Caco-2 (cell line): ENCODE results near the gene C20orf96. TPM values are rescaled to one million over a fixed set of nuclear protein-coding genes. Genes with fewer than 3 reads are reported as not detected.

Experiments used
- BruUV-seq: library from RNA; stranded (reverse); fragments of 400-500 nt; replicated peaks from 2 replicates; lab custom pipeline; 2021; lab: Mats Ljungman, UMichigan
- CTCF ChIA-PET: fragments of 300-600 bp; sonication (Branson Sonifier 250); formaldehyde crosslinking; loops from one replicate; lab custom pipeline; 2022; ENCODE audit warnings: antibody characterized with exemption; lab: Charles Lee
- POLR2A ChIA-PET: fragments of 300-600 bp; sonication (Branson Sonifier 250); formaldehyde crosslinking; loops from one replicate; lab custom pipeline; 2022; ENCODE audit warnings: antibody characterized with exemption; lab: Charles Lee
- DNase-seq, 2 experiments: peaks; one replicate each; pipeline versions ENCODE4 v3.0.0 to v3.0.0-alpha.2; 2020 to 2022
- H3K27me3 ChIP-seq: replicated peaks from 2 replicates; pipeline ENCODE4 v1.6.0; 2011; ENCODE audit warnings: low read length; ENCODE audit not compliant: control insufficient read depth, insufficient read depth
- H3K36me3 ChIP-seq: 2 replicates; pipeline ENCODE4 v1.5.1; 2011; ENCODE audit warnings: low read length; ENCODE audit not compliant: control insufficient read depth, insufficient read depth
- H3K4me1 ChIP-seq: fragments of 250-450 bp; sonication (Bioruptor Pico); 2 replicates; pipeline ENCODE4 v1.5.1; 2020; ENCODE audit warnings: mild to moderate bottlenecking
- H3K4me3 ChIP-seq: 2 replicates; pipeline ENCODE4 v1.5.1; 2011; ENCODE audit warnings: low read depth, mild to moderate bottlenecking, control low read depth, low read length
- H3K9me3 ChIP-seq: fragments of 250-450 bp; sonication (Bioruptor Pico); 2 replicates; pipeline ENCODE4 v1.5.1; 2020; ENCODE audit warnings: mild to moderate bottlenecking, moderate library complexity
- H3K27ac Mint-ChIP-seq: one replicate; pipeline ENCODE4 v1.8.0; 2022; ENCODE audit warnings: mixed read lengths; ENCODE audit not compliant: unreplicated experiment
- H3K27me3 Mint-ChIP-seq: one replicate; pipeline ENCODE4 v1.8.0; 2022; ENCODE audit warnings: mixed read lengths; ENCODE audit not compliant: insufficient read depth, unreplicated experiment
- H3K36me3 Mint-ChIP-seq: one replicate; pipeline ENCODE4 v1.8.0; 2022; ENCODE audit warnings: mild to moderate bottlenecking, mixed read lengths; ENCODE audit not compliant: insufficient read depth, unreplicated experiment
- H3K4me1 Mint-ChIP-seq: one replicate; pipeline ENCODE4 v1.8.0; 2022; ENCODE audit warnings: low read depth, mixed read lengths; ENCODE audit not compliant: unreplicated experiment
- H3K4me3 Mint-ChIP-seq: one replicate; pipeline ENCODE4 v1.8.0; 2022; ENCODE audit warnings: mild to moderate bottlenecking, moderate library complexity, mixed read lengths; ENCODE audit not compliant: unreplicated experiment
- H3K9me3 Mint-ChIP-seq: one replicate; pipeline ENCODE4 v1.8.0; 2022; ENCODE audit warnings: mixed read lengths; ENCODE audit not compliant: unreplicated experiment
- intact Hi-C: fragments of 100-400 bp; cut with micrococcal nuclease; formaldehyde crosslinking; loops from one replicate; pipeline ENCODE4 v1.10.0; 2022; ENCODE audit not compliant: unreplicated experiment
- total RNA-seq: library from RNA; stranded (reverse); gene quantifications from 2 replicates; pipeline ENCODE4 v1.2.3, GENCODE V29; 2022
- TF ChIP-seq, protein P1 (sequence below), 2 experiments: fragments of 200-600 bp in 1 of 2; IDR thresholded peaks; 1 replicate in 1 of 2; 2 replicates in 1 of 2; pipeline versions ENCODE4 v1.5.1 to v1.8.0; 2011 to 2022; ENCODE audit warnings: antibody characterized with exemption in 1 of 2, control low read depth in 1 of 2, inconsistent platforms in 1 of 2, low read depth in 1 of 2, low read length in 1 of 2, mild to moderate bottlenecking in 1 of 2, moderate library complexity in 1 of 2; ENCODE audit not compliant: insufficient read depth in 1 of 2, severe bottlenecking in 1 of 2, unreplicated experiment in 1 of 2

Gene C20orf96
- total RNA-seq, 1 experiment from 2014 or later = 11.5 TPM

DNA sequence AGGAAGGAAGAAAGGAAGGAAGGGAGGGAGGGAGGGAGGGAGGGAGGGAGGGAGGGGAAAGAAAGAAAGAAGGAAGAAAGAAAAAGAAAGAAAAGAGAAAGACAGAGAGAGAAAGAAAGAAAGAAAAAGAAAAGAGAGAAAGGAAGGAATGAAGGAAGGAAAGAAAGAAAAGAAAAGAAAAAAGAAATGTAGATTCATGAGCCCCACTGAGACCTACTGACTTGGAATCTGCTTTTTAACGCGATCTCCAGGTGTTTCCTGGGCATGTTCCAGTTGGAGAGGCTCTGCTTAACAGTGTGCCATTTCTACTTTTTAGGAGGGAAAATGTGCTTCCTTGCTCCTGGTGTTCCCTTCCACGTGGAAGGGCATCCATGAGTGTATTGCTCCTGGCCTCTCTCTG lies 16.7 kb downstream of the C20orf96 start:
- Mint-ChIP-seq H3K27me3 (no peaks in the 10 kb centered on the region), H3K27ac (no peak overlapping the region), H3K4me3 (no peak overlapping the region), H3K36me3 (peaks cover 15% of the 10 kb centered on the region), H3K9me3 (no peaks in the 10 kb centered on the region), H3K4me1 (no peaks in the 10 kb centered on the region)
- CTCF ChIA-PET = no interaction called here
- H3K27me3 ChIP-seq = no peaks in the 10 kb centered on the region
- H3K4me1 ChIP-seq = no peaks in the 10 kb centered on the region
- POLR2A ChIA-PET = no interaction called here
- H3K4me3 ChIP-seq = no peak overlapping the region
- peak in 1 of 2 experiments; percentile 3 for DNase-seq
- BruUV-seq = no TSS peak
- TF ChIP-seq, protein P1, sequence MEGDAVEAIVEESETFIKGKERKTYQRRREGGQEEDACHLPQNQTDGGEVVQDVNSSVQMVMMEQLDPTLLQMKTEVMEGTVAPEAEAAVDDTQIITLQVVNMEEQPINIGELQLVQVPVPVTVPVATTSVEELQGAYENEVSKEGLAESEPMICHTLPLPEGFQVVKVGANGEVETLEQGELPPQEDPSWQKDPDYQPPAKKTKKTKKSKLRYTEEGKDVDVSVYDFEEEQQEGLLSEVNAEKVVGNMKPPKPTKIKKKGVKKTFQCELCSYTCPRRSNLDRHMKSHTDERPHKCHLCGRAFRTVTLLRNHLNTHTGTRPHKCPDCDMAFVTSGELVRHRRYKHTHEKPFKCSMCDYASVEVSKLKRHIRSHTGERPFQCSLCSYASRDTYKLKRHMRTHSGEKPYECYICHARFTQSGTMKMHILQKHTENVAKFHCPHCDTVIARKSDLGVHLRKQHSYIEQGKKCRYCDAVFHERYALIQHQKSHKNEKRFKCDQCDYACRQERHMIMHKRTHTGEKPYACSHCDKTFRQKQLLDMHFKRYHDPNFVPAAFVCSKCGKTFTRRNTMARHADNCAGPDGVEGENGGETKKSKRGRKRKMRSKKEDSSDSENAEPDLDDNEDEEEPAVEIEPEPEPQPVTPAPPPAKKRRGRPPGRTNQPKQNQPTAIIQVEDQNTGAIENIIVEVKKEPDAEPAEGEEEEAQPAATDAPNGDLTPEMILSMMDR (IDR thresholded peaks at IDR 0.05; ENCODE audit: insufficient read depth in 1 of 2, low read depth in 1 of 2, low read length in 1 of 2, severe bottlenecking in 1 of 2, unreplicated experiment in 1 of 2) = no peak
- no peaks in the 10 kb centered on the region for H3K9me3 ChIP-seq
- intact Hi-C loops = no loop called here
- H3K36me3 ChIP-seq = peaks cover 2% of the 10 kb centered on the region

DNA sequence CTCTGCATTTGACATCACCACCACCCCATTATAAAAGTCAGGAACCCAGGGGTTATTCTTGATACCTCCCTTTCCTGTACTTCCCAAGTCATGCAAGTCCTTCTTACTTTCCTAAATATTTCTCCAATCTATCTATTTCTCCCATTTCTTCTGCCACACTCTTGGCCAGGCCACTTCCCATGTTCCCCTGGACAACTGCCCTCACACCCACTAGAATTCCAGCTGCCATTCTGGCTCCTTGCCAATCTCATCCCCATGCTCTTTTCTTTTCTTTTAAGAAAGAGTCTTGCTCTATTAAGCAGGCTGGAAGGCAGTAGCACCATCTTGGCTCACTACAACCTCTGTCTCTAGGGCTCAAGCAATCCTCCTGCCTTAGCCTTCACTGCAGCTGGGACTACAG lies 17.8 kb downstream of the C20orf96 start:
- H3K27me3 ChIP-seq = no peaks in the 10 kb centered on the region
- H3K27ac Mint-ChIP-seq = no peak overlapping the region
- intact Hi-C loops = no loop called here
- peaks cover 7% of the 10 kb centered on the region for H3K36me3 Mint-ChIP-seq
- H3K4me3 ChIP-seq = no peak overlapping the region
- no peak for DNase-seq
- ChIA-PET CTCF (no interaction called here), POLR2A (no interaction called here)
- no peaks in the 10 kb centered on the region for H3K9me3 ChIP-seq
- no TSS peak for BruUV-seq
- no peak overlapping the region for H3K4me3 Mint-ChIP-seq
- no peaks in the 10 kb centered on the region for H3K9me3 Mint-ChIP-seq
- no peaks in the 10 kb centered on the region for H3K4me1 Mint-ChIP-seq
- TF ChIP-seq, protein P1 (IDR thresholded peaks at IDR 0.05; ENCODE audit: insufficient read depth in 1 of 2, low read depth in 1 of 2, low read length in 1 of 2, severe bottlenecking in 1 of 2, unreplicated experiment in 1 of 2) = no peak
- H3K27me3 Mint-ChIP-seq = no peaks in the 10 kb centered on the region
- H3K4me1 ChIP-seq = no peaks in the 10 kb centered on the region
- peaks cover 2% of the 10 kb centered on the region for H3K36me3 ChIP-seq

DNA sequence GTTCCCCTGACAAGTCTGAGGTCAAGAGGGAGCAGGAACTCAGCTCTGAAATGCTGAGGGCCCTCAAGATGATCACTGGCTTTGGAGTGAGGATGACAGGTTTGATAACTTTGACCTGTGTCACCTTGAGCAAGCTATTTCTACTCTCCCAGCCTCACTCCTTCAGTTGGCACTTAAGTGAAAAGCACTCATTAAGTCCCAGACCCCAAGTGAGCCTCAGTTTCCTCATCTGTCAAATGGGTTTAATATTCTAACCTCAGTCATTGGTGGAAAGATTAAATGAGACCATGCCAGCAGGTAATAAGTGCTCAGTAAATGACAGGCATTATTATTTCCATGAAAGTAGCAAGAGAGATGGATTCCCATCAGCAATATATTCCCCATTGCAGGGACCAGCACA lies 19.0 kb downstream of the C20orf96 start:
- ChIA-PET POLR2A (no interaction called here), CTCF (no interaction called here)
- Mint-ChIP-seq H3K27me3 (no peaks in the 10 kb centered on the region), H3K4me3 (no peak overlapping the region), H3K9me3 (no peaks in the 10 kb centered on the region), H3K36me3 (peaks cover 14% of the 10 kb centered on the region), H3K27ac (no peak overlapping the region), H3K4me1 (no peaks in the 10 kb centered on the region)
- Histone ChIP-seq H3K9me3 (no peaks in the 10 kb centered on the region), H3K36me3 (peaks cover 2% of the 10 kb centered on the region), H3K4me1 (no peaks in the 10 kb centered on the region), H3K4me3 (no peak overlapping the region), H3K27me3 (no peaks in the 10 kb centered on the region)
- intact Hi-C loops = no loop called here
- TF ChIP-seq, protein P1 (IDR thresholded peaks at IDR 0.05; ENCODE audit: insufficient read depth in 1 of 2, low read depth in 1 of 2, low read length in 1 of 2, severe bottlenecking in 1 of 2, unreplicated experiment in 1 of 2) = no peak
- BruUV-seq = no TSS peak
- peak in 1 of 2 experiments; percentile 7 for DNase-seq
